NCI-H446 treated with DMSO at 0.1 percent for 48 hours (cell line): Measurements from ENCODE around the gene FBXL15.

ENCODE experiments used
- DNase-seq: peaks from one replicate; lab custom pipeline; 2025; lab: John Stamatoyannopoulos, UW

Gene FBXL15

GRCh38 chr10:102411341-102412255, 9.0 kb upstream of the FBXL15 start:
- DNase-seq = no peak

GRCh38 chr10:102412293-102412692, 8.3 kb upstream of the FBXL15 start:
- no peak for DNase-seq

- no peak for DNase-seq
Observed at GRCh38 chr10:102413053-102413705, 7.5 kb upstream of the FBXL15 start.

GRCh38 chr10:102413806-102414561, 6.7 kb upstream of the FBXL15 start:
- DNase-seq = no peak

- DNase-seq = no peak
Observed at GRCh38 chr10:102414749-102415148, 5.9 kb upstream of the FBXL15 start.

GRCh38 chr10:102416283-102416682, 4.4 kb upstream of the FBXL15 start:
- no peak for DNase-seq

- no peak for DNase-seq
Observed at GRCh38 chr10:102416695-102417094, 3.9 kb upstream of the FBXL15 start.

- DNase-seq = peak; percentile 46
Observed at GRCh38 chr10:102418622-102419268, 1.9 kb upstream of the FBXL15 start, which contains the start of gene PSD. TSS of gene PSD (minus strand) at chr10:102418785. CDS start at chr10:102417038, 1,747 bp downstream.

- DNase-seq = peak; percentile 46
Observed at GRCh38 chr10:102419269-102420180, 1.1 kb upstream of the FBXL15 start.

- no peak for DNase-seq
Observed at GRCh38 chr10:102420181-102420713, 389 bp upstream of the FBXL15 start.

GRCh38 chr10:102421507-102421756, 796 bp downstream of the FBXL15 start:
- no peak for DNase-seq

- no peak for DNase-seq
Observed at GRCh38 chr10:102421757-102422512, 1.3 kb downstream of the FBXL15 start.

- DNase-seq = no peak
Observed at GRCh38 chr10:102422545-102423129, 2.0 kb downstream of the FBXL15 start.

- no peak for DNase-seq
Observed at GRCh38 chr10:102423372-102423968, 2.8 kb downstream of the FBXL15 start.

- DNase-seq = no peak
Observed at GRCh38 chr10:102424145-102424544, 3.5 kb downstream of the FBXL15 start.

GRCh38 chr10:102424916-102425315, 4.3 kb downstream of the FBXL15 start:
- DNase-seq = no peak

GRCh38 chr10:102425444-102425843, 4.8 kb downstream of the FBXL15 start:
- no peak for DNase-seq

- DNase-seq = no peak
Observed at GRCh38 chr10:102426803-102427287, 6.2 kb downstream of the FBXL15 start.

- DNase-seq = no peak
Observed at GRCh38 chr10:102429468-102429867, 8.8 kb downstream of the FBXL15 start.
